Spinal cord (tissue), 10 donors: ENCODE data around the gene DNAJC6. TPM values are rescaled to one million over a fixed set of nuclear protein-coding genes. Genes with fewer than 3 reads are reported as not detected.

Experiments used
- DNase-seq, 6 donors: peaks; one replicate each; pipeline versions ENCODE4 v3.0.0 to v3.0.0-alpha.2; 2013 to 2015; ENCODE audit warnings: low spot score in 6 of 6, low read depth in 4 of 6
- H3K27ac ChIP-seq: one replicate; pipeline ENCODE4 v1.5.1; 2013; ENCODE audit warnings: low read depth, low read length, control low read depth
- H3K27me3 ChIP-seq: one replicate; pipeline ENCODE4 v1.6.1; 2013; ENCODE audit warnings: low read length; ENCODE audit not compliant: control insufficient read depth, insufficient read depth
- H3K36me3 ChIP-seq: one replicate; pipeline ENCODE4 v1.6.1; 2013; ENCODE audit warnings: low read length; ENCODE audit not compliant: control insufficient read depth, insufficient read depth
- H3K4me1 ChIP-seq: one replicate; pipeline ENCODE4 v1.6.1; 2013; ENCODE audit warnings: low read length; ENCODE audit not compliant: control insufficient read depth, insufficient read depth
- H3K4me3 ChIP-seq: one replicate; pipeline ENCODE4 v1.5.1; 2013; ENCODE audit warnings: low read depth, low read length, control low read depth
- H3K9me3 ChIP-seq: one replicate; pipeline ENCODE4 v1.6.1; 2013; ENCODE audit warnings: low read length; ENCODE audit not compliant: control insufficient read depth, insufficient read depth
- WGBS: methylation state at CpG from one replicate; pipeline ENCODE4 v1.1.5; 2013; ENCODE audit warnings: missing lambda C conversion rate; ENCODE audit not compliant: insufficient coverage; 5-methylcytosine and 5-hydroxymethylcytosine counted together
- polyA plus RNA-seq, 2 donors: library from polyadenylated mRNA; unstranded; fragments of 120-200 nt; gene quantifications; one replicate each; pipeline ENCODE4 v1.2.1, GENCODE V29; 2013; ENCODE audit not compliant: insufficient read length in 2 of 2
- total RNA-seq, 2 donors: library from RNA; depleted of rRNA in 1 of 2; stranded (reverse); fragments of 120-200 nt in 1 of 2; fragments of >200 nt in 1 of 2; gene quantifications; one replicate each; pipeline versions ENCODE4 v1.2.3 to v1.2.4, GENCODE V29; 2013 to 2014
- donor health status: healthy.

Gene DNAJC6
- total and polyA plus RNA-seq, 4 donors: 34.5 to 158 (median 116) TPM

DNA sequence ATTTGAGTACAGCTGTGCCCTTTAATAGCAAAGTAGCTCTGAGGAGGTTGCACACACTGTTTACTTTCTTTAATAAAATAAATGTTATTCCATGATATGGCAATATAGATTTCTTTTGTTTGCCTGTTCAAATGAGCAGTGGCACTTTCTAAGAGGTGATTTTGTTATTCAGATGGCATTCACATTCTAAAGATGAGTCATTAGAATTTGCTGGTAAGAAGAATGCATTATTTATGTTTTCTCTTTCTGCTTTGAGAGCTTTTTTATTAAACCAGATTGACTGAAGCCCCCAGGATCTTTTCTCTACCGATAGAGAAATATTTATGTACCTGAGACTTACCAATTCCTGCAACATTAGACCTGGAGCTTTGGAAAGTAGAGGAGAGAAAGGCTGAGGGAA is 100.0 kb downstream of the DNAJC6 start:
- H3K9me3 ChIP-seq: no peaks in the 10 kb centered on the region
- WGBS: no CpG with 5 or more reads among the region's 1 CpG
- no peak overlapping the region for H3K27ac ChIP-seq
- no peaks in the 10 kb centered on the region for H3K4me1 ChIP-seq
- H3K27me3 ChIP-seq: no peaks in the 10 kb centered on the region
- DNase-seq: no peak
- no peak overlapping the region for H3K4me3 ChIP-seq
- H3K36me3 ChIP-seq: peaks cover 10% of the 10 kb centered on the region

DNA sequence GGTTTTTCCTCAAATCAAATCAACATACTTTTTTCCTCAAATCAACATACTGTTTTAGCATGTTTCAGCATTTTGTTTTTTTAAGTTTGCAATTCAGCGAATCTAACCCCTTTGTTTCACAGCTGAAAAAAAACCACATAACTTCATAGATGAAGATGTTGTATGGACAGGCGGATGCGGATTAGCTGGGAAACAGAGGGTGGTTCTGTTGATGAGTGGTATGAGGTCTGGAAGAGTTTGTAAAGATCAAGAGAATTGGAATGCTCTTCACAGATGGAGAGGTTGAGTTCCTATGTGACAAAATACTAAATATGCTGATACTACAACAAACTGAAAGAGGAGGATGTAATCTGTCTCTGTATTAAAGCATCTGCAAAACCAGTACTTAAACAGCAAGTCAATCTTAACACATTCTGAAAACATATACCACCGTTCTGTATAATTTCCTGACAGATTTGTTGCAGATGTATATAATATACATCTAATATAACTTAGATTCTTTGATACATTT is 100.5 kb downstream of the DNAJC6 start:
- no peak for DNase-seq
- no peak overlapping the region for H3K4me3 ChIP-seq
- peaks cover 10% of the 10 kb centered on the region for H3K36me3 ChIP-seq

DNA sequence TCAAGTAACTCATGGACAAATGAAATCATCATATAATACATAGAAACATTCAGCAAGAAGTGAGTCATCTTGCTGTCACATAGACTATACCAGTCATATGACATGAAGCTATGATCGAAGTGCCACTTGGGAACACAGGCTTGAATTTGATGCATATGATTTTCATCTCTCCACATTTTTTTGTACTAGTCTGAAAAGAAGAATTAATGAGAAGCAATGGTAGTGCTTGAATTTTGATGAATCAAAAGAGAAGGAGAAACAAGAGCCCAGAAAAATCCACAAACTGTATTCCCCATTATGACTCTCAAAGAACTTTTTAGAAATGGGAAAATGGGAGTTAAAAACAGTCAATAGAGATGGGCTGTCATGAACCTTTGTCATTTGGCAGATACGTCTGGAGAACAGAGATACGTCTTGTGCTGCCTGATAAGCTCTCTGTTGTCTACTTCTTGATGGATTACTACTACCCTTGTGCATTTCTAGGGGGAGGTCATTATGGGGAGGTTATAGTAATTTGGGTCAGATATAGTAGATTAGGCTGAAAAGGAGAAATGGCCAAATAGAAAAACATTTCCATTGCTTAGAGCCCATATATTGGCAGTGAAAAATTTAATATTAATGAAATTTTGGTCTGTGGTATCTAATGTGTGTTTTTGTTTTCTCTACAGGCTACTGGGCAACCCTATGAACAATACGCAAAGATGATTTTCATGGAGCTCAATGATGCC is 103.1 kb downstream of the DNAJC6 start:
- H3K27me3 ChIP-seq: no peaks in the 10 kb centered on the region
- H3K9me3 ChIP-seq: no peaks in the 10 kb centered on the region
- H3K27ac ChIP-seq: no peak overlapping the region
- H3K4me3 ChIP-seq: no peak overlapping the region
- no CpG with 5 or more reads among the region's 4 CpGs for WGBS
- no peaks in the 10 kb centered on the region for H3K4me1 ChIP-seq
- peaks cover 1% of the 10 kb centered on the region for H3K36me3 ChIP-seq
- DNase-seq: no peak

More for the DNA sequence above, 100.5 kb downstream of the DNAJC6 start:
- H3K27me3 ChIP-seq: no peaks in the 10 kb centered on the region
- no peaks in the 10 kb centered on the region for H3K9me3 ChIP-seq
- no peaks in the 10 kb centered on the region for H3K4me1 ChIP-seq
- no peak overlapping the region for H3K27ac ChIP-seq
- no CpG with 5 or more reads among the region's 4 CpGs for WGBS

DNA sequence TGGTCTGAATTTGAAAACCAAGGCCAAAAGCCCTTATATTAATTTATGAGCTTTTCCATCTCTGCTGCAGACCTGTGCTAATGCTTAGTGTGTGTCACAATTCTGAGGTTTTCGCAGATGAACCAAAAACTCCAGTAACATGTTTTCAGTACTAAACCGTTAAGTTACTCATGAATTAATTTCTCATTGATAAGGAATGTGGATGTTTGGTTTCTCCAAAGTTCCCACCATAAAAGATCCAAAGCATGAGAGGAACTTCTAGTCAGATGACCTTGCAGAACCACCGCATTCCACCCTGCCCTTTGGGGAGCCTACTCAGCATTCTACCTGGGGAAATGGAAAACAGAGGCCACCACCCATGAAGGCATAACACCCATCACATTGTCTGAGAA is 103.6 kb downstream of the DNAJC6 start:
- Histone ChIP-seq H3K9me3 (no peaks in the 10 kb centered on the region), H3K4me3 (no peak overlapping the region), H3K4me1 (no peaks in the 10 kb centered on the region), H3K27me3 (no peaks in the 10 kb centered on the region), H3K27ac (no peak overlapping the region), H3K36me3 (no peaks in the 10 kb centered on the region)
- DNase-seq: no peak
- WGBS: no CpG with 5 or more reads among the region's 3 CpGs

DNA sequence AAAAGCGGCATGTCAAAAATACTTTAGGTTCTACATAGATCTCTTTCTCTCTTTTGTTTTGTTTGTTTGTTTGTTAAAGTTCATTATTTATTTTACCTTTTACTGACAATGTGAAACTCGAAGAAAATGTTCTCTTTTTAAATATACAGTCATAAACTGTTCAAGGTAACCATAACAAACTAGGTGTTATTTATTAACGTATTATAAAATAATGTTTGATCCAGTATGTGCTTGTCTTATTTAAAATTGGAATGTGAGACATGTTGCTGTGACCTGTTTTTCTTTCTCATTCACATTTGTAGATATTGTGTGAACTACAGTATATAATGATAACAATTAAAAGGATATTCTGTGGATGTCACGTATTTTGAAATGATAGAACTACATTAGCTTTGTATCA is 105.2 kb downstream of the DNAJC6 start:
- no peak overlapping the region for H3K27ac ChIP-seq
- no CpG with 5 or more reads among the region's 4 CpGs for WGBS
- H3K4me3 ChIP-seq: no peak overlapping the region
- no peaks in the 10 kb centered on the region for H3K9me3 ChIP-seq
- no peaks in the 10 kb centered on the region for H3K27me3 ChIP-seq
- no peak for DNase-seq
- H3K4me1 ChIP-seq: peaks cover under 1% of the 10 kb centered on the region
- H3K36me3 ChIP-seq: no peaks in the 10 kb centered on the region

DNA sequence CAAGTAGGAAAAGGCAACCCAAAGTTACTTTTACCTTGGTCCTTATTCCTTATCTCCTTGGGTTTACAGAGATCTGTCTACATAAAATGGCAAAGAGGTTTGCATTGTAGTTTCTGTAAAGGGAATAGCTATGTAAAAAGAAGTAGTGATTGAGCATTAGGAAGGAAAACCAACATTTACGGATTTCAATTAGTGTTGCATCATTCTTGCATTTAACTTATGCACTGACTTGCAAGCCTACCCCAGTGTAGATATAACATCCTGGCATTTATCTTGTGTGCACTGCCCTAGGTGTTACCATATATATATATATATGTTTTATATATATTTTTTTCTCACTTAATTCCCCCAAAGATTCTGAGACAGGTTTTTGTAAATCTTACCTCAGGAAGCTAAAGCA is 107.4 kb downstream of the DNAJC6 start:
- H3K9me3 ChIP-seq: no peaks in the 10 kb centered on the region
- DNase-seq: no peak
- H3K27me3 ChIP-seq: no peaks in the 10 kb centered on the region
- no peak overlapping the region for H3K4me3 ChIP-seq
- WGBS: no CpG with 5 or more reads among the region's 1 CpG
- H3K36me3 ChIP-seq: no peaks in the 10 kb centered on the region
- peaks cover 6% of the 10 kb centered on the region for H3K4me1 ChIP-seq
- no peak overlapping the region for H3K27ac ChIP-seq

DNA sequence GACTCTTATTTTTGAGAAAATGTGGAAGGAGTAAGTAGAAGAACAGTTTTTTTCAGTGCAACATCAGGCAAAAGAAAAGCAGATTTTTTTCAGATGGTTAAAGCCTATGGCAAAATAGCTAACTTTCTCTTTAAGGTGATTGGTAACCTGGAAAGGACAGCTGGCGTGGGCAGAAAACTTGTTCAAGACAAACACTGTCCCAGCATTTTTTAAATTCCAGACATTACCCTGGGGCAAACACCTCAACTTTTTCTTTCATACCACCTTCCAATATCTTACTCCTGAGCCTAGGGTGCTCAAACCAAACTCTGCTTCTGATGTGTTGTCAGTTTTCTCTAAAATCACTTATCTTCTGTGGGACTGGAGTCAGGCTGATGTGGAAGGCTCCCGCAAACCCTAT is 108.4 kb downstream of the DNAJC6 start:
- Histone ChIP-seq H3K36me3 (no peaks in the 10 kb centered on the region), H3K4me1 (peaks cover 13% of the 10 kb centered on the region), H3K9me3 (no peaks in the 10 kb centered on the region), H3K27ac (no peak overlapping the region), H3K27me3 (no peaks in the 10 kb centered on the region), H3K4me3 (no peak overlapping the region)
- no peak for DNase-seq
- WGBS: no CpG with 5 or more reads among the region's 2 CpGs

DNA sequence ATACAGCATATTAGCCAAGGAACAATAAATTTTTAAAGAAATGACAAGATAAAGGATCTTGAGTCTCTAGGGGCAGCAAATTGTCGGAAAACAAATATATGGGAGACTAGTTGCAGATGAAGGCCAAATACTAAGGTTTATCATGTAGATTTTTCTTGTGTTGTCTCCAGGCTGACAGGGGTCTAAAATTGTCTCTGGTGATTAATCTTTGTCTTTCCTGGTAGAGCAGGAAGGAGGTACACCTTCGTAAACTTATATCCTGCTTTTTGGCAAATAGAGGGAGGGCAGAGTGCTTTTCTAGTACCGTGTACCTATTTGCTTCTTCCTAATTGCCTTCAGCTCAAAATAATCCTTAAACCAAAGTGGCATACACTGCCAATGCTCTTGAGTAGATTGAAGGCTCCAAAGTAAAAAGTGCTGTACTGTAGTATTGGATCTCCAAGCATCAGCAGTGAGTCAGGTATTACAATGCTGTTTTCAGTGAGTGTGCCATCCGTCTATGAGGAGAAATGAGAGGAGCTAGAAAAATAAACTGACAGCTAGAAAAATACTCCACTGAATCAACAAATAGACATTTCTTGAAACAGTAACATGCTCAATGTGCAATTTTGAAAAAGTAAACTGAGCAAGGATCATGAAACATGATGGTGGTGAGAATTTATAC is 109.3 kb downstream of the DNAJC6 start:
- Histone ChIP-seq H3K36me3 (no peaks in the 10 kb centered on the region), H3K27me3 (no peaks in the 10 kb centered on the region), H3K9me3 (no peaks in the 10 kb centered on the region), H3K4me3 (no peak overlapping the region), H3K27ac (no peak overlapping the region), H3K4me1 (peaks cover 14% of the 10 kb centered on the region)
- DNase-seq: peak in 1 of 6 donors; percentile 3
- WGBS: 100% methylated on average over 2 of the region's 4 CpGs

DNA sequence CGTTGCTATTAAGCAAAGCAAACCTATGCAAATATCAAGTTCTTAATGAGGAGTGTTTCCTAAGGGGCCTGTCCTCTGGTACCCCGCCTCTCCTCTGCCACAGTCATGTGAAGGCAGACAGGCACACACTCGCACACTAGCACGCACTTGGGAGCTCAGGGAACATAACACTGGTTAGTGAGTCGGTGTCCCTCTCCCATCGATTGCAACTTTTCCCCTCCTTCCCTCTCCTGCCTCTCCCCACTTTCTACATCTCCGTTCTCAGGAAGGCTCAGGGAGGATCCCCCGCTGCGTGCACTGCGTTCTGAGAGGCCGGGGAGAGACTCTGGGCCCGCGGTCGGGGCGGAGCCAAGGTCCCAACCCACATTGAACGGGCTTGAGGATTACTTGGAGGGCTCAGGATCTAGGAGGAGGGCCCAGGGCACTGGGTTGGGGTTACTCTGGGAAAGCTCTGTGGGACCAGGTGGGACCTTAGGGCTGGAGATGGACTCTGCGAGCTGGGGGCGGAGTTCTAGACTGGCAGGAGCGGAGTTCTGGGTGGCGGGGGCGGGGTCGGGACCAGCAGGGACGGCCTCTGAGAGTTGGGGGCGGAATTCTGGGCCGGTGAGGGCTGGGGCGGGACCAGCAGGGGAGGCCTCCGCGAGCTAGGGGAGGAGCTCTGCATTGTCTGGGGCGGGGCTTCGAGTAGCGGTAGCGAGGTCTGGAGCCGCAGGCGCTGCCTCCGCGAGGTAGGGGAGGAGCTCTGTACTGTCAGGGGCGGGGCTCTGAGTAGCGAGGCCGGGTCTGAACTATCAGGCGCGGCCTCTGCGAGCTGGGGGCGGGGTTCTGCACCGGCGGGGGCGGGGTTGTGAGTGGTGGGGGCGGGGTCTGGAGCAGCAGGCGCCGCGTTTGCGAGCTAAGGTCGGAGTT is 110.6 kb downstream of the DNAJC6 start:
- WGBS: under 1% methylated on average over 46 of the region's 52 CpGs
- H3K27ac ChIP-seq: peak overlapping the region; percentile 99

More for the DNA sequence above, 110.6 kb downstream of the DNAJC6 start:
- Histone ChIP-seq H3K27me3 (no peaks in the 10 kb centered on the region), H3K9me3 (no peaks in the 10 kb centered on the region), H3K36me3 (no peaks in the 10 kb centered on the region), H3K4me1 (peaks cover 14% of the 10 kb centered on the region), H3K4me3 (peak overlapping the region; percentile 74)
- DNase-seq: peak; percentile 78 to 98 (median 88)
